Measurements from ENCODE around the gene ITGA3.
A peak's percentile ranks its signal among the peaks of the same experiment; 100 is the strongest.

The ITGA3 gene

GRCh38 chr17:50063561-50064252 lies 7.8 kb downstream of the ITGA3 start:
- DNase-seq (ENCODE audit: low read depth, low spot score) = no peak
- H3K4me3 ChIP-seq (ENCODE audit: low read length) = no peak overlapping the region

GRCh38 chr17:50064253-50065001 lies 8.5 kb downstream of the ITGA3 start:
- no peak overlapping the region for H3K4me3 ChIP-seq (ENCODE audit: low read length)
- DNase-seq (ENCODE audit: low read depth, low spot score) = no peak

GRCh38 chr17:50065056-50065455 lies 9.1 kb downstream of the ITGA3 start:
- no peak overlapping the region for H3K4me3 ChIP-seq (ENCODE audit: low read length)
- no peak for DNase-seq (ENCODE audit: low read depth, low spot score)

DNA sequence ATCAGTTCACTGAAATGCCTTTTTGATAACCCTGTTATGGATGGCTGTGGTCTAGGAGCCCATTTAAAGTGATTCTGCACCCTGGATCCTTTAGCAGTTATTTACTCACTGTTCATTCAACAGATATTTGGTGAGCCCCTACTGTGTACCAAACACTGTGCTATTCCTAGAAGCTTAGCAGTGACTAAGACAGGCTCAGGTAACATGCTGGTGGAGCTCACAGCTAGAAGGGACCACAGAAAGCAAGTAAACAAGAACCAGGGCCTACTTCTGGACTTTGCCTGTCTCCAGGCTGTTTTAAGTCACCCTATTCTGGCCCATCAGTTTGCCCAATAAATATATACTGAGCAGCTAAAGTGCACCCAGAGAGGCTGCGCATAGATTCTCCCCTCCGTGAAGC lies 11.1 kb downstream of the ITGA3 start:
- no peak for DNase-seq (ENCODE audit: low read depth, low spot score)
- H3K4me3 ChIP-seq (ENCODE audit: low read length) = no peak overlapping the region

GRCh38 chr17:50067996-50068395 lies 12.1 kb downstream of the ITGA3 start:
- DNase-seq (ENCODE audit: low read depth, low spot score) = no peak

DNA sequence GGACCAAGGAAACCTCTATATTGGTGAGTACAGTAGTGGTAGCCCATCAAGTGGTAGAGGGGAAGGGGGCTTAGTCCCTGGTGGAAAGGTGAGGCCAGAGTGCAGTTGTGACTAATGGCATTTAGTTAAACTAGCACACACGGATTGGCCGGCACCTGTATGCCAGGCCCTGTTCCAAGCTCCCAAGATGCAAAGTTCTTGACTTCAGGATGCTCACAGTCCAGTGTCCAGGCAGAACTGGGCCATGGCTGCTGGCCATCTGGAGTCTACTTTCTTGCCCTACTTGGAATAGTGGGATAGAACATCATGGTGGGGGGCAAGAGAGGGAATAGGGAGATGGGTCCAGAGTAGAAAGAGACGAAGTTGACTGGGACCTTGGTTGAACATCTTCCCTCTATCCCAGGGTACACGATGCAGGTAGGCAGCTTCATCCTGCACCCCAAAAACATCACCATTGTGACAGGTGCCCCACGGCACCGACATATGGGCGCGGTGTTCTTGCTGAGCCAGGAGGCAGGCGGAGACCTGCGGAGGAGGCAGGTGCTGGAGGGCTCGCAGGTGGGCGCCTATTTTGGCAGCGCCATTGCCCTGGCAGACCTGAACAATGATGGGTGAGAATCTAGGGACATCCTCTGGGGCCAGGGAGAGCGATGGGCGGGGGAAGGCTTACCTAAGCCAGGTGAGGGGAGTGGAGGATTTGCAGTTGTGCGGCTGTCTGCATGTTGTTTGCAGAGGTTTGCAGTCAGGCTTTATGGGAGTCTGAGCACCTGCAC lies 15.2 kb downstream of the ITGA3 start:
- no peak for DNase-seq (ENCODE audit: low read depth, low spot score)
- no peak overlapping the region for H3K4me3 ChIP-seq (ENCODE audit: low read length)

More at GRCh38 chr17:50067996-50068395, 12.1 kb downstream of the ITGA3 start:
- H3K4me3 ChIP-seq (ENCODE audit: low read length) = no peak overlapping the region

- H3K4me3 ChIP-seq (ENCODE audit: low read length) = no peak overlapping the region
- no peak for DNase-seq (ENCODE audit: low read depth, low spot score)
Measured at GRCh38 chr17:50071692-50072091, 15.8 kb downstream of the ITGA3 start.

GRCh38 chr17:50072130-50072529 lies 16.2 kb downstream of the ITGA3 start:
- no peak overlapping the region for H3K4me3 ChIP-seq (ENCODE audit: low read length)
- DNase-seq (ENCODE audit: low read depth, low spot score) = peak; percentile 44

- no peak for DNase-seq (ENCODE audit: low read depth, low spot score)
- no peak overlapping the region for H3K4me3 ChIP-seq (ENCODE audit: low read length)
Measured at GRCh38 chr17:50072925-50073324, 17.0 kb downstream of the ITGA3 start.

- H3K4me3 ChIP-seq (ENCODE audit: low read length) = no peak overlapping the region
- DNase-seq (ENCODE audit: low read depth, low spot score) = no peak
Measured at GRCh38 chr17:50074227-50074626, 18.3 kb downstream of the ITGA3 start.

DNA sequence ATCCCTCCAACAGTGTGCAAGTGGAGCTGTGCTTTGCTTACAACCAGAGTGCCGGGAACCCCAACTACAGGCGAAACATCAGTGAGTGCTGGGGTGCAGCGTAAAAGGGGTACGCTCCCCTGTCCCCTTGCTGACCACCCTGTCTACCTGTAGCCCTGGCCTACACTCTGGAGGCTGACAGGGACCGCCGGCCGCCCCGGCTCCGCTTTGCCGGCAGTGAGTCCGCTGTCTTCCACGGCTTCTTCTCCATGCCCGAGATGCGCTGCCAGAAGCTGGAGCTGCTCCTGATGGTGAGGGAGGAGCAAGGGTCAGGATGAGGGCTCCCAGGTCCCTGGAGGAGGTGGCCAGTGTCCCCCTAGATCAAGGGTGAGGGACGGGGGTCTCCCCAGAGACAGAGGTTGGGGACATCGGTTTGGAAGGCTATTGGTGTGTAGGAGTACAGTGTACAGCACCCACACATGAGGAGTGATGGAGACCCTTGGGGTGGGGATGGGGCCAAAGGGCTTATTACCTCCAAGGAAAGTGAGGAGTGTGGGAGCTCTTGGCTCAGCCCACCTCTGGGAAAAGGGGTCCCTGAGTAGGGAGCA lies 19.6 kb downstream of the ITGA3 start:
- no peak for DNase-seq (ENCODE audit: low read depth, low spot score)
- H3K4me3 ChIP-seq (ENCODE audit: low read length) = no peak overlapping the region

- no peak for DNase-seq (ENCODE audit: low read depth, low spot score)
- no peak overlapping the region for H3K4me3 ChIP-seq (ENCODE audit: low read length)
Measured at GRCh38 chr17:50076221-50076590, 20.3 kb downstream of the ITGA3 start.

DNA sequence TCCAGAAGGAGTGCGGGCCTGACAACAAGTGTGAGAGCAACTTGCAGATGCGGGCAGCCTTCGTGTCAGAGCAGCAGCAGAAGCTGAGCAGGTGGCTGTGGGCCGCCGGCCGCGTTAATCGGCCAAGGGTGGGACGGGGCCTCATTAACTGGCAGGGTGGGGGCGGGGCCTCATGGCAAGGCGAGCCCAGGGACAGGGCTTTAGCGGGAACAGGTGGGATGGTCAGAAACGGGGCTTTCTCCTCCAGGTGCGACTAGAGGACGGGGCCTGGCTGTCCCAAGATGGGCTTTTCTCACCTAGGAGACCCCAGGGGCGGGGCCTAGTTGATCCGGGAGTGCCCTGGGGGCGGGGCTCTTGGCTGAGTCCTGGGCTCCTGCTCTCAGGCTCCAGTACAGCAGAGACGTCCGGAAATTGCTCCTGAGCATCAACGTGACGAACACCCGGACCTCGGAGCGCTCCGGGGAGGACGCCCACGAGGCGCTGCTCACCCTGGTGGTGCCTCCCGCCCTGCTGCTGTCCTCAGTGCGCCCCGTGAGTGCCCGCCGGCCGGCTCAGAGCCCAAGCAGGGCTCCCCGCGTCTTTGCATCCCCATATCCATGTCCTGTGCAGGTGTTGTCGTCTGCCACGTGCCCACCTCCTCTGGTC lies 20.8 kb downstream of the ITGA3 start:
- H3K4me3 ChIP-seq (ENCODE audit: low read length) = no peak overlapping the region
- DNase-seq (ENCODE audit: low read depth, low spot score) = no peak

DNA sequence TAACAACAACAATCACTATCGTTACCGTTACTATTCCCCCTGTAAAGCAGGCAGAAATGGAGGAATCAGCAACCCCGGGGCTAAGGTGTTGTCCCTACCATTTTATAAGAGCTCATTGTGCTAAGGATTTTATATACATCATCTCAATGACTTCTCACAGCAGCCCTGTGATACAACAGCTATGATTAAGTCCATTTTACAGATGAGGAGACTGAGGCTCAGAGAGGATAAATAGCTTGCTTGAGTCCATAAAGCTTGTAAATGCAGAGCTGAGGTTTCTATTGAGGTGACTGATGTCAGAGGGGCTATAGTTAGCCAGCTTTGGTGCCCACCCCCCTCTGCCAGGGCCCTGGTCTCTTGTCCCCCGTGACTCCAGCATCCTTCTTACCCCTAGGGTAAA lies 22.5 kb downstream of the ITGA3 start:
- no peak overlapping the region for H3K4me3 ChIP-seq (ENCODE audit: low read length)
- no peak for DNase-seq (ENCODE audit: low read depth, low spot score)

DNA sequence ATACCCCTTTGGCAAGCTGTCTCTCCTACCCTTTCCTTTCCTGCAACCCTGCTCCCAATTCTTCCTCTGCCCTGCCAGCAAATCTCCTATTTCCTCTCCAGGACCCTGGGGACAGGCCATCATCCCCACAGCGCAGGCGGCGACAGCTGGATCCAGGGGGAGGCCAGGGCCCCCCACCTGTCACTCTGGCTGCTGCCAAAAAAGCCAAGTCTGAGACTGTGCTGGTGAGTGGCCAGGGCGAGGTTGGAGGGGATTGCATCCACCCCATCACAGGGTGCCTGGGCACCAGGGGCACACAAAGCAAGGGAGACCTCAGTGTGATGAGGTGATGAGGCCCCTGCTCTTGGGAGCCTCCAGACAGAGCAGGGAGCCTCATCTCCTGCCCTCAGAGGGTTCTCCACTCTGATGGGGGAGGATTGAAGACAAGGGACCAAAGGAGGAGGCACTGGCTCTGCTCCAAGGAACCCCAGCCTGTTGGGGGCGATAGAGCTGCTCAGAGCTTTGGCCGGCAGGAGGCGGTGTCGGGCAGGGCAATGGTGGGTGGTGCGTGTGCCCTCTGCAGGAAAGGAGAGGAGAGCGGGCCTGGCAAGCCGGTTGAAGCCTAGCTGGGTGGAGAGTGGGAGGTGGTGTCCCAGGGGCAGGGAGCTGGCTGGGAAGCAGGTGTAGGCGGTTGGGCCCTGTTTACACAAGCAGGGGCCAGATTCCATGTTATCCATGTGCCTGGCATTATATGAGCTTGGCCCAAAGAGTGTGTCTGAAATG lies 23.6 kb downstream of the ITGA3 start:
- H3K4me3 ChIP-seq (ENCODE audit: low read length) = no peak overlapping the region
- DNase-seq (ENCODE audit: low read depth, low spot score) = peak; percentile 48

DNA sequence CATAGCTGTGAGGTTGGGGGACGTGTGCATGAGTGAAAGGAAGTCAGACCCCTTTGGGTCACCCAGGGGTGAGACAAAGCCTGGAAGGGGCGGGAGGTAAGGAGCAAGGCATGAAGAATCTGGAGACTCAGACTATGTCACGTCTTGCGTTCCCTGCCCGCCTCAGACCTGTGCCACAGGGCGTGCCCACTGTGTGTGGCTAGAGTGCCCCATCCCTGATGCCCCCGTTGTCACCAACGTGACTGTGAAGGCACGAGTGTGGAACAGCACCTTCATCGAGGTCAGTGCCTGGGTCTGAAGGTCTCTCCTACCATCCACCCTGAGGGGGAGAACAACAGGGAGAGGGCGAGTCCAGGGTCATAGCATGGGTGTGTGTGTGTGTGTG lies 24.2 kb downstream of the ITGA3 start:
- H3K4me3 ChIP-seq (ENCODE audit: low read length) = no peak overlapping the region

DNA sequence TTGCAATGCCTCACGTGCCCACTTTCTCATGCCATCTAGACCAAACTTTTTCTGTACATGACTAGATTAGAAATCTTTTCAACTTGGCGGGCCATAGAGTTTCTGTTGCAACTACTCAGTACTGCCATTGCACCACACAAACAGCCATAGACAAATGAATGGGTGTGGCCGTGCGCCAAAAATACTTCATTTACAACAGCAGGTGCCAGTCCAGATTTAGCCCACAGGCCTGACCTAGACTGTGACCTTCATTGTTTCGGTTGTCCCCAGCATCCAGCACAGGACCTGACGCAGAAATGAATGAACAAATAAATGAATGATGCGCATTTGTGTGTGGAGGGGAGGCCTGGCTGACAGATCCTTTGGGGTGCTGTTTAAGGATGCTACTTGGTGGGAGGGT lies 24.9 kb downstream of the ITGA3 start:
- H3K4me3 ChIP-seq (ENCODE audit: low read length) = no peak overlapping the region
- DNase-seq (ENCODE audit: low read depth, low spot score) = no peak

More for the DNA sequence above, 24.2 kb downstream of the ITGA3 start:
- DNase-seq (ENCODE audit: low read depth, low spot score) = no peak

GRCh38 chr17:50081757-50082156 lies 25.8 kb downstream of the ITGA3 start:
- H3K4me3 ChIP-seq (ENCODE audit: low read length) = no peak overlapping the region
- no peak for DNase-seq (ENCODE audit: low read depth, low spot score)
